Measurements from ENCODE around the gene ALPK1. TPM values are rescaled to one million over a fixed set of nuclear protein-coding genes. Genes with fewer than 3 reads are reported as not detected.

The ALPK1 gene
- total RNA-seq (14.5 TPM), polyA plus RNA-seq (16.6 TPM)
- long read RNA-seq, donor 1 = 0 reads
- long read RNA-seq, donor 2 = 0 reads
- long read RNA-seq, donor 3, partial matches to known transcripts = 15 of 16 reads
- long read RNA-seq, donor 3, other reads (novel, unspliced or antisense) = 0 of 16 reads
- long read RNA-seq, donor 4 = 0 reads
- long read RNA-seq, donor 5, partial matches to known transcripts = 9 of 11 reads
- long read RNA-seq, donor 5, other reads (novel, unspliced or antisense) = 0 of 11 reads
- long read RNA-seq, donor 6, full-length matches to known transcripts = 2 of 2 reads
- long read RNA-seq, donor 6, partial matches to known transcripts = 0 of 2 reads
- long read RNA-seq, donor 6, other reads (novel, unspliced or antisense) = 0 of 2 reads
- long read RNA-seq, donor 7, full-length matches to known transcripts = 2 of 2 reads
- long read RNA-seq, donor 7, partial matches to known transcripts = 0 of 2 reads
- long read RNA-seq, donor 7, other reads (novel, unspliced or antisense) = 0 of 2 reads
- long read RNA-seq, donor 8, partial matches to known transcripts = 0 of 1 reads
- long read RNA-seq, donor 8, other reads (novel, unspliced or antisense) = 0 of 1 reads
- long read RNA-seq, donor 9 = 0 reads
- long read RNA-seq, donor 10, partial matches to known transcripts = 0 of 1 reads
- long read RNA-seq, donor 10, other reads (novel, unspliced or antisense) = 0 of 1 reads

DNA sequence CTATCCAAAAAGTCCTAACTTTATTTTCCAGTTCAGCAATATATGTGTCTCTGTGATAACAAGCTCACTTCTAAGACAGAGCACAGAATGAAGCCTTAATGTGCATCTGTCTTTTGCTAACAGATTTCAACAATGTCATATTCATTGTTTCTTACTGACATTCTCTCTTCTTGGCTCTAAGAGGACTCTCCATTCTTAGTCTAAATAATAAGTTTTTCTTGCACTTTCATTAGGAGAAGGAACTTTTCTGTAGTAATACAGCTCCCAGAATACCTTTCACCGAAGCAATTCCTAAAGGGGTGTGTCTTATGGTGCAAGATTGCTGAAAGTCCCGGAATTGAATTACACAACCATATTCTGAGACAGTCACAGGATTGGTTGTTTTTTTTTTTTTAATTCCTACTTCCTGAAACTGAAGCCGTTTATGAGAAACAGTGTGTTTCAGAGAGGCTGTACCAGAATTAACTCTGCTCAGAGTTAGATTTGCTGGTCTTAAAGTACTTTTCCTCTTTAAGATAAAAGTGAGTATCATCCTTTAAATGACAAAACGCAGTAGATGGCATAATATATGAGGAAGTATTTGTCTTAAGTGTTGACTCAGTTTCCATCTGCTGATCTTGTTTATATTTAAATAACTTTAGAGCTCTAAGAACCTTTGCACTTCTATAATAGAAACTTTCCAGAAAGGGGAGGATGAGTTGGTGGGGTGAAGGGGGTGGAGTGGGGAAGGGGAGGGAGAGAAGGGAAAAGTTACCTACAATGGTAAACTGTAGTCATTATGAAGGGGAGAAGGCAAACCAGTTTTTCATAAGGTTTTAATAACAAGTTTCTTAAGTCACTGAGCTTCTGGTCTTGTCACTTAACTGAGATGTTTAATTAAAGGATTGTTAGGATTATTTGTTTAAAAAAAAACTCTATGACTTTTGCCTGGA lies at the start of gene ALPK1:
Gene ALPK1 (plus strand): TSS at position 421 of the 932 bp plus-strand sequence.
- Histone ChIP-seq H3K27me3 (ENCODE audit: control insufficient read depth in 2 of 2, insufficient read depth in 1 of 2, low read length in 1 of 2) (no peaks in the 10 kb centered on the region), H3K36me3 (ENCODE audit: control insufficient read depth in 2 of 2, insufficient read depth in 2 of 2, low read length in 1 of 2) (no peaks in the 10 kb centered on the region), H3K4me1 (ENCODE audit: control insufficient read depth in 2 of 2, insufficient read depth in 2 of 2, low read length in 2 of 2) (peaks cover 3 to 17% of the 10 kb centered on the region in 2 donors), H3K9me3 (ENCODE audit: control insufficient read depth in 2 of 2, insufficient read depth in 1 of 2, low read length in 1 of 2) (no peaks in the 10 kb centered on the region), H3K4me3 (ENCODE audit: low read length in 2 of 2) (peak within 1 kb of the TSS; percentile 43 to 45), H3K27ac (ENCODE audit: low read depth in 1 of 2, low read length in 1 of 2) (peak within 1 kb of the TSS; percentile 54 to 66)
- DNase-seq (ENCODE audit: low read depth in 6 of 9, low spot score in 9 of 9) = peak in 1 of 9 donors; percentile 80
- WGBS = under 1% methylated on average over 4 of the region's 4 CpGs

DNA sequence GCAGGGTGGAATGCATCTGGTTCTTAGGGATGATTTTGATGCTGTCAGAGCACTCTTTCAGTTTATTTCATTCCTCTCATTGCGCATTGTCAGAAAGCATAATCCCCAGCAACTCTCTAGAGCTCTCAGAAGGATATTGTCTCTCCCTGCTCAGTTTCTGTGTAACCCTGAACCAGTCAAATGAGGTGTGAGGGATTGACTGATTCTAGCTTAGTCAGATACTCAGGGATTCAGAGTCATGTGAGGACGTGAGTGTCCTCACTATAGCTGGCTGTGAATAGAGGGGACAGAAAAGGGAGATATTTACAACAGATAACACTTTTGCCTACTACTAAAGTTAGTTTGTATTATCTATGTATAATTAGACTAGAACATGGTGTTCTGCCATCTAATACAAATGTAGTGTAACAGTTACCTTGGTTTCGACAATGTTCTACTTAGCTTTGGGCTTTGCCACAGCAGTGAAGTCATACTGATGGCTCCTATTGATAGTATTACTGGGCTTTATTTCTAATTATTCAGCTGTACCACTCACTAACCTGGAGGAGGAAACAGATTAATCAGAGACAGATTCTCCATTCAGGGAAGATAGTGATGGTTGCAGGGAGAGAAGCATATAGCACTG lies 46.0 kb upstream of the ALPK1 start:
- H3K27ac ChIP-seq (ENCODE audit: low read depth in 1 of 2, low read length in 1 of 2) = no peak overlapping the region
- H3K4me1 ChIP-seq (ENCODE audit: control insufficient read depth in 2 of 2, insufficient read depth in 2 of 2, low read length in 2 of 2) = no peaks in the 10 kb centered on the region
- no peaks in the 10 kb centered on the region for H3K27me3 ChIP-seq (ENCODE audit: control insufficient read depth in 2 of 2, insufficient read depth in 1 of 2, low read length in 1 of 2)
- H3K9me3 ChIP-seq (ENCODE audit: control insufficient read depth in 2 of 2, insufficient read depth in 1 of 2, low read length in 1 of 2) = no peaks in the 10 kb centered on the region
- H3K36me3 ChIP-seq (ENCODE audit: control insufficient read depth in 2 of 2, insufficient read depth in 2 of 2, low read length in 1 of 2) = no peaks in the 10 kb centered on the region
- 96% methylated on average over 3 of the region's 3 CpGs for WGBS
- no peak for DNase-seq (ENCODE audit: low read depth in 6 of 9, low spot score in 9 of 9)
- no peak overlapping the region for H3K4me3 ChIP-seq (ENCODE audit: low read length in 2 of 2)

DNA sequence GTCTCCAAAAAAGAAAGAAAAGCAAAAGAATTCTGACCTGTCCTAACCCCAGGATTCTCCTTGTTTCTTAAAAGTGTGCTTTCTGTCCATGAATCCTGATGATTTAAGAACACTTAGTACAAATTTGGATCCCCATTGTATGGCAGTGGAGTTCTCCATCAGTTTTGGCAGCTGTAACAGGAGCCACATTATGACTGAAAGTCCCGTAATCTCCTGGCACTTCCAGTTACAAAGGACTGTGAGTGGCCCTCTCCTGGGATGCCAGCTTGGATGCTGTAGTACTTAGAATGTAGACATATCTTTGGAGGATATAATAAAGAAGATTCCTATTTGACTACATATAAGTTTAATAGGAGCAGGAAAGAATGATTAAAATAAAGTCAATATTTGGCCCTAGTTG lies 44.9 kb upstream of the ALPK1 start:
- Histone ChIP-seq H3K36me3 (ENCODE audit: control insufficient read depth in 2 of 2, insufficient read depth in 2 of 2, low read length in 1 of 2) (no peaks in the 10 kb centered on the region), H3K27me3 (ENCODE audit: control insufficient read depth in 2 of 2, insufficient read depth in 1 of 2, low read length in 1 of 2) (no peaks in the 10 kb centered on the region), H3K4me3 (ENCODE audit: low read length in 2 of 2) (no peak overlapping the region), H3K4me1 (ENCODE audit: control insufficient read depth in 2 of 2, insufficient read depth in 2 of 2, low read length in 2 of 2) (no peaks in the 10 kb centered on the region), H3K27ac (ENCODE audit: low read depth in 1 of 2, low read length in 1 of 2) (no peak overlapping the region), H3K9me3 (ENCODE audit: control insufficient read depth in 2 of 2, insufficient read depth in 1 of 2, low read length in 1 of 2) (no peaks in the 10 kb centered on the region)
- DNase-seq (ENCODE audit: low read depth in 6 of 9, low spot score in 9 of 9) = no peak
- WGBS = 100% methylated on average over 1 of the region's 1 CpG

DNA sequence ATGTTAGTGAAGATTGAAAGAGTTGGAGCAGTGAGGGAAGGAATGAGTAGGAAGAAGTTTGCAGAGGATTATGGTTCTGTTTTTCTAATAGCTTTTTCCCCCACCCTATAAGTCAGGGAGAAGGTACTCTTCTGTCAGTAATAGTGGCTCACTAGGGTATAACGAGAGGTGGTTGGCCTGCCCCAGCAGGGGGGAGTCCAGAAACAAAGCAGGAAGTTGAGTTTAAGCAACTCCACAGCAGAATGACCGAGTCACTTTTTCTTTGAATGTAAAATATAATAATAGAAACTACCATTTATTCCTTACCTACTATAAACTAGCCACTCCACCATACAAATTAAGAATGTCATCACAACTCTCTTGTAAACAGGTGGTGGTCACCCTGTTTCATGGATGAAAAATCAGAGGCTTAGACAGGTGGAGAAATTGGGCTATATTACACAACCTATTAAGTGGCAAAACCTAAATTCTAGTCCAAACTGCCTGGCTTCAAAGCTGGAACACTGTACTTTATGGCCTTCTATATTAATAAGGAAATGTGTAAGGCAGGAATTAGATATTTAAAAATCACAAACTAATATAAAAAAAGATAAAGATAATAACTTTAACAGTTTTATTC lies 43.7 kb upstream of the ALPK1 start:
- WGBS = 35% methylated on average over 2 of the region's 2 CpGs
- H3K27me3 ChIP-seq (ENCODE audit: control insufficient read depth in 2 of 2, insufficient read depth in 1 of 2, low read length in 1 of 2) = no peaks in the 10 kb centered on the region
- no peak for DNase-seq (ENCODE audit: low read depth in 6 of 9, low spot score in 9 of 9)

DNA sequence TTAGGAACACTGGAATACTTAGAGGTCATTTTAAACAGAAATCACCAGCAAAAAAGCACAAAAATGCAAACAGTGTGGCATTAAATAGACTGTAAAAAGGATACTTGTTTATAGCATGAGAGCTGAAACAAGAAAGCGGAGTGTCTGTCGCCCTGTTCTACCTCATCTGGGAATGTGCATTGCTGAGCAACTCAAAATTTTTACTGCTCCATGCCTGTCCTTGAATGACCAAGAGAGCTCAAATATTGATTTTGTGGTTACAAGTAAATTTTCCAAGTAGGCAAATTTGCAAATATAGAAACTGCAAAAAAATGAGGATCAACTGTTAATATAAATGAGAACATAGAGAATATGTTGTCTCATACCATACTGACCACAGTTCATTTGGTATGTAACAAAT lies 40.1 kb upstream of the ALPK1 start:
- DNase-seq (ENCODE audit: low read depth in 6 of 9, low spot score in 9 of 9) = no peak
- no peak overlapping the region for H3K27ac ChIP-seq (ENCODE audit: low read depth in 1 of 2, low read length in 1 of 2)
- no peak overlapping the region for H3K4me3 ChIP-seq (ENCODE audit: low read length in 2 of 2)
- peaks cover 3 to 9% of the 10 kb centered on the region in 2 donors for H3K36me3 ChIP-seq (ENCODE audit: control insufficient read depth in 2 of 2, insufficient read depth in 2 of 2, low read length in 1 of 2)
- no peaks in the 10 kb centered on the region for H3K27me3 ChIP-seq (ENCODE audit: control insufficient read depth in 2 of 2, insufficient read depth in 1 of 2, low read length in 1 of 2)
- H3K4me1 ChIP-seq (ENCODE audit: control insufficient read depth in 2 of 2, insufficient read depth in 2 of 2, low read length in 2 of 2) = no peaks in the 10 kb centered on the region
- WGBS = 98% methylated on average over 2 of the region's 2 CpGs
- no peaks in the 10 kb centered on the region for H3K9me3 ChIP-seq (ENCODE audit: control insufficient read depth in 2 of 2, insufficient read depth in 1 of 2, low read length in 1 of 2)

More for the DNA sequence above, 43.7 kb upstream of the ALPK1 start:
- Histone ChIP-seq H3K4me1 (ENCODE audit: control insufficient read depth in 2 of 2, insufficient read depth in 2 of 2, low read length in 2 of 2) (no peaks in the 10 kb centered on the region), H3K36me3 (ENCODE audit: control insufficient read depth in 2 of 2, insufficient read depth in 2 of 2, low read length in 1 of 2) (no peaks in the 10 kb centered on the region), H3K9me3 (ENCODE audit: control insufficient read depth in 2 of 2, insufficient read depth in 1 of 2, low read length in 1 of 2) (no peaks in the 10 kb centered on the region), H3K4me3 (ENCODE audit: low read length in 2 of 2) (no peak overlapping the region), H3K27ac (ENCODE audit: low read depth in 1 of 2, low read length in 1 of 2) (no peak overlapping the region)

DNA sequence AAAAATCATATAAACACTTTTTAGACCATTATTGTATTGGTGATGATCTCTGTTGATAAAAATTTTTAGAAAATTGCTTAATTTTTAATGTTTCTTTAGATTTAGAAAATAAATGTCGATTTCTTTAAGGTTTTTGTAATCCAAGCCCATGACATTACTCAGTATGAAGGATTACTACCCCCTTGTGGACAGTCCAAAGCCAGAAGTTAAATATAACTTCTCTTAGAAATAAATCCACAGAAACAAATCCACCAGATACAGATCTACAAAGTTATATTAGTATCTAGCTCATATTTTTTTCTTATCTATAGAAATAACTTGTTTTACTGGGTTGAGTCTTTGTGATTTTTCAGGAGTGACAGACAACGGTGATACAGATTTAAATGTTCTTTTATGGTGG lies 30.3 kb upstream of the ALPK1 start:
- H3K27me3 ChIP-seq (ENCODE audit: control insufficient read depth in 2 of 2, insufficient read depth in 1 of 2, low read length in 1 of 2) = no peaks in the 10 kb centered on the region
- H3K4me3 ChIP-seq (ENCODE audit: low read length in 2 of 2) = no peak overlapping the region
- no peak for DNase-seq (ENCODE audit: low read depth in 6 of 9, low spot score in 9 of 9)
- WGBS = 83% methylated on average over 2 of the region's 2 CpGs
- no peak overlapping the region for H3K27ac ChIP-seq (ENCODE audit: low read depth in 1 of 2, low read length in 1 of 2)
- H3K4me1 ChIP-seq (ENCODE audit: control insufficient read depth in 2 of 2, insufficient read depth in 2 of 2, low read length in 2 of 2) = no peaks in the 10 kb centered on the region
- H3K36me3 ChIP-seq (ENCODE audit: control insufficient read depth in 2 of 2, insufficient read depth in 2 of 2, low read length in 1 of 2) = peaks cover 3% of the 10 kb centered on the region in 2 donors
- H3K9me3 ChIP-seq (ENCODE audit: control insufficient read depth in 2 of 2, insufficient read depth in 1 of 2, low read length in 1 of 2) = no peaks in the 10 kb centered on the region

DNA sequence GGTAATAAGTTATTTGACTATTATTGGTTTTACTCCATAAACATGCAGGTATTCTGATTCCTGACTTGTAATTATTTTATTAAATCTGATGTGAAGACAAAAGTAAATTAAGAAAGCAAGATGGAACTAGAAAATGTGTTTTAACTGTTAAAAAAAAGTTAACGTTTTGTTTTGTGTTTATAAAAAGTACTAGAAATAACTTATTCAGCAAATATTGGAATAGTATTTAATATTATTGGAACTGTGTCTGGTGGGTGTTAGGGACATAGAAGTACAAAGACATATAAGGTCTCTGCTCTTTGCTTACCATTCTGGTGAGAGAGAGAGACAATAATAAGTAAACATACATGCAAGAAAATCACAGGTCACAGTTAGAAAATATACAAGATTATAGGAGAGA lies 27.1 kb upstream of the ALPK1 start:
- 94% methylated on average over 1 of the region's 1 CpG for WGBS
- no peak for DNase-seq (ENCODE audit: low read depth in 6 of 9, low spot score in 9 of 9)
- Histone ChIP-seq H3K4me3 (ENCODE audit: low read length in 2 of 2) (no peak overlapping the region), H3K27ac (ENCODE audit: low read depth in 1 of 2, low read length in 1 of 2) (no peak overlapping the region), H3K9me3 (ENCODE audit: control insufficient read depth in 2 of 2, insufficient read depth in 1 of 2, low read length in 1 of 2) (no peaks in the 10 kb centered on the region), H3K36me3 (ENCODE audit: control insufficient read depth in 2 of 2, insufficient read depth in 2 of 2, low read length in 1 of 2) (peaks cover 0 to 1% of the 10 kb centered on the region in 2 donors), H3K27me3 (ENCODE audit: control insufficient read depth in 2 of 2, insufficient read depth in 1 of 2, low read length in 1 of 2) (no peaks in the 10 kb centered on the region), H3K4me1 (ENCODE audit: control insufficient read depth in 2 of 2, insufficient read depth in 2 of 2, low read length in 2 of 2) (no peaks in the 10 kb centered on the region)

DNA sequence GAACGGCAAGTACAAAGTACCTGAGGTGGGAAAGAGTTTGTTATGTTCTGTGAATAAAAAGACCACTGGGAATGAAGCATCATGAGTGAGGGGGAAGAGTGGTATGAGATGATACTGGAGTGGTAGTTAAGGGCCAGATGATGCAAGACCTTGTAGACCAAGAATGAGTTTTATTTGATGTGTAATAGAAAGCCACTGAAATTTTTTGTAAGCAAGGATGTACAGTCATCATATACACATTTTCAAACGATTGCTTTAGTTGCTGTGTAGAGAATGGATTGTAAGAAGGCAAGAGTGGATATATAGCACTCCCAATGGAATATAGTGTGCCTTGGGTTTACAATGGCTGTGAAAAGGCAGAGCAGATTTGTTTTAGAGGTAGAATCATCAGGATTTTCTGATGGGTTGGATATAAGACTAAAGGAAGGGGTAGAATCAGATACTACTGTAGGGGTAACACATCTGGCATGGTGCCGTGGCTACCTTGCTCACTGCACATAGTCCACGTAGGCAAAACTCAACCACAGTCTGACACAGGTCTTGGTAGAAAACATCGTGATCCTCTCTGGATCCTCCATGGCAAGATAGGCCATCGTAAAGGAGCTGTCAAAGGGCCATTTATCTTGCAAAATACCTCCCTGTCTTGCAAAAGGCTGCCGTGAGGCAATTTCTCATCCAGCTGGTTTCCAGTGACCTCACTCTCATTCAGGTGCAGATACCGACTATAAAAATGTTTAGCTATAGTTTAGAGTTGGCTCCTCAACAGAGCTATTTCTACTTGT lies 26.3 kb upstream of the ALPK1 start:
- Histone ChIP-seq H3K27ac (ENCODE audit: low read depth in 1 of 2, low read length in 1 of 2) (no peak overlapping the region), H3K4me1 (ENCODE audit: control insufficient read depth in 2 of 2, insufficient read depth in 2 of 2, low read length in 2 of 2) (no peaks in the 10 kb centered on the region), H3K4me3 (ENCODE audit: low read length in 2 of 2) (no peak overlapping the region), H3K27me3 (ENCODE audit: control insufficient read depth in 2 of 2, insufficient read depth in 1 of 2, low read length in 1 of 2) (no peaks in the 10 kb centered on the region), H3K9me3 (ENCODE audit: control insufficient read depth in 2 of 2, insufficient read depth in 1 of 2, low read length in 1 of 2) (no peaks in the 10 kb centered on the region), H3K36me3 (ENCODE audit: control insufficient read depth in 2 of 2, insufficient read depth in 2 of 2, low read length in 1 of 2) (peaks cover 0 to 4% of the 10 kb centered on the region in 2 donors)
- WGBS = 97% methylated on average over 8 of the region's 8 CpGs
- no peak for DNase-seq (ENCODE audit: low read depth in 6 of 9, low spot score in 9 of 9)

Data from thymus (tissue), 14 donors.